ENCODE measurements around the gene MT1B.

DNA sequence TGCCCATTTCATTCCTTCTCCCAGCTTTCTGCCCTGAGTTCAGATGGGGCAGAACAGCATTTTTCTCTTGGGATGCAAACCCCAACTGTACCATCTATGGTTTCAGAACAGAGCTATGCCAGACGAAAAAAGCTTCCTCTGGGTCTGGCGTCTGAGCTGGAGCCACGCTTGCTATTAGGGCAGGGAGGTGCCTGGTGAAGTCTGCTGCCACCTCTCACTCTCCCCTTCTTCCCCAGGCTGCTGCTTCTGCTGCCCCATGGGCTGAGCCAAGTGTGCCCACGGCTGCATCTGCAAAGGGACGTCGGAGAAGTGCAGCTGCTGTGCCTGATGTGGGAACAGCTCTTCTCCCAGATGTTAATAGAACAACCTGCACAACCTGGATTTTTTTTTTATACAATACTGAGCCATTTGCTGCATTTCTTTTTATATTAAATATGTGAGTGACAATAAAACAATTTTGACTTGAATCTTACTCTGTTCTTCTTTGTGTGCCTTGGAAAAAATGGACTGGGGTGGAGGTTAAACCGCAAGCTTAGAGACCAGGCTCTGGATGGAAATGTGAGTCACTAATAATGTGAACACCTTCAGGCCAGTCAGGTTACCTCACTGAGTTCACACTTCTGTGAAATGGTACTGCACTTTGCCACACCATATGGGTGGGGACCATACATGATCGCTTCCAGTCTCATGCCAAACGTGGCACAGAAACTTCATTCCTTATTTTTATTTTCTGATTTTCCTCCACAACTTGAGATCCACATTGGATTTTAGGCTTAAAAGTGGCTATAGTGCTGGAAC is 14.9 kb upstream of the MT1B start:
- TF ChIP-seq POLR2A (IDR thresholded peaks at IDR 0.05), result no peak
- TF ChIP-seq, protein P1, sequence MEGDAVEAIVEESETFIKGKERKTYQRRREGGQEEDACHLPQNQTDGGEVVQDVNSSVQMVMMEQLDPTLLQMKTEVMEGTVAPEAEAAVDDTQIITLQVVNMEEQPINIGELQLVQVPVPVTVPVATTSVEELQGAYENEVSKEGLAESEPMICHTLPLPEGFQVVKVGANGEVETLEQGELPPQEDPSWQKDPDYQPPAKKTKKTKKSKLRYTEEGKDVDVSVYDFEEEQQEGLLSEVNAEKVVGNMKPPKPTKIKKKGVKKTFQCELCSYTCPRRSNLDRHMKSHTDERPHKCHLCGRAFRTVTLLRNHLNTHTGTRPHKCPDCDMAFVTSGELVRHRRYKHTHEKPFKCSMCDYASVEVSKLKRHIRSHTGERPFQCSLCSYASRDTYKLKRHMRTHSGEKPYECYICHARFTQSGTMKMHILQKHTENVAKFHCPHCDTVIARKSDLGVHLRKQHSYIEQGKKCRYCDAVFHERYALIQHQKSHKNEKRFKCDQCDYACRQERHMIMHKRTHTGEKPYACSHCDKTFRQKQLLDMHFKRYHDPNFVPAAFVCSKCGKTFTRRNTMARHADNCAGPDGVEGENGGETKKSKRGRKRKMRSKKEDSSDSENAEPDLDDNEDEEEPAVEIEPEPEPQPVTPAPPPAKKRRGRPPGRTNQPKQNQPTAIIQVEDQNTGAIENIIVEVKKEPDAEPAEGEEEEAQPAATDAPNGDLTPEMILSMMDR (IDR thresholded peaks at IDR 0.05), result no peak

All from right lobe of liver (tissue), 4 donors.